ENCODE measurements around the gene PRMT2.
A peak's percentile ranks its signal among the peaks of the same experiment; 100 is the strongest.
"Not testable (repeated sequence)": the region's sequence is repeated elsewhere in the genome, so short reads cannot be mapped to it uniquely, and the experiment has no call there.

PRMT2 gene

GRCh38 chr21:46665566-46665965 is 30.1 kb downstream of the PRMT2 start:
- H3K4me1 ChIP-seq (ENCODE audit: insufficient read depth, insufficient read length): peaks cover 9% of the 10 kb centered on the region
- H3K9ac ChIP-seq (ENCODE audit: insufficient read length, low read depth): no peak overlapping the region
- no peak for TF ChIP-seq ZNF274 (IDR thresholded peaks at IDR 0.05; ENCODE audit: low read depth, low read length)
- TF ChIP-seq YY1 (IDR thresholded peaks at IDR 0.05; ENCODE audit: insufficient read depth, insufficient read length): no peak
- TF ChIP-seq SUZ12 (IDR thresholded peaks at IDR 0.05; ENCODE audit: extremely low read depth, insufficient read depth, insufficient read length): no peak
- no peaks in the 10 kb centered on the region for H3K27me3 ChIP-seq (ENCODE audit: insufficient read depth, insufficient read length)
- H3K36me3 ChIP-seq (ENCODE audit: insufficient read depth, insufficient read length, low read length): peaks cover 37% of the 10 kb centered on the region
- no peak for DNase-seq (ENCODE audit: low read depth, low spot score)
- H3K4me3 ChIP-seq (ENCODE audit: insufficient read length, low read depth): no peak overlapping the region
- H3K9me3 ChIP-seq (ENCODE audit: insufficient read depth, low read length): no peaks in the 10 kb centered on the region

DNA sequence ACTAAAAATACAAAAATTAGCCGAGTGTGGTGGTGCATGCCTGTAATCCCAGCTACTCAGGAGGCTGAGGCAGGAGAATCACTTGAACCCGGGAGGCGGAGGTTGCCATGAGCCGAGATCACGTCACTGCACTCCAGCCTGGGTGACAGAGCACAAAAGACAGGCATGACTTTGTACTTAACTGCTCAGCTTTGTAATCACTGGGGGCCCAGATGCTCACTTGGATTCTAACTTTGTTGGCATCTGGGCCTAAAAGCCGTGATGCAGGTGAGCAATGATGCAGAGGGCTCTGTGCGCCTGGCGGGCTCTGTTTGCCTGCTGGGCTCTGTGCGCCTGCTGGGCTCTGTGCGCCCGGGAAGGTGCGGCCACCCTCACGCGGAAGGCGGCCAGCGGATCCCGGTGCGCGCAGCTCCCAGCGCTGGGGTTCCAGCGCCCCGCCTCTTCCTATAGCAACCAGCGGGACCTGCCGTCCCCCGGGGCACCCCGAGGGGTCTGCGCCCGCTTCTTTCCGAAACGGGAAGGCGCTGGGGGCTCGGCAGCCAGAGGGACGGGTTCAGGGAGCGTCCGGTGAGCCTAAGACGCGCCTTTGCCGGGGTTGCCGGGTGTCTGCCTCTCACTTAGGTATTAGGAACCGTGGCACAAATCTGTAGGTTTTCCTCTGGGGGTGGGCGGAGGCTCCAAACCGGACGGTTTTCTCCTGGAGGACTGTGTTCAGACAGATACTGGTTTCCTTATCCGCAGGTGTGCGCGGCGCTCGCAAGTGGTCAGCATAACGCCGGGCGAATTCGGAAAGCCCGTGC is 31.7 kb downstream of the PRMT2 start:
- H3K9me3 ChIP-seq (ENCODE audit: insufficient read depth, low read length): peaks cover 12% of the 10 kb centered on the region
- H3K4me3 ChIP-seq (ENCODE audit: insufficient read length, low read depth): peak overlapping the region; percentile 88
- peaks cover 32% of the 10 kb centered on the region for H3K36me3 ChIP-seq (ENCODE audit: insufficient read depth, insufficient read length, low read length)
- H3K27me3 ChIP-seq (ENCODE audit: insufficient read depth, insufficient read length): no peaks in the 10 kb centered on the region
- peaks cover 9% of the 10 kb centered on the region for H3K4me1 ChIP-seq (ENCODE audit: insufficient read depth, insufficient read length)
- DNase-seq (ENCODE audit: low read depth, low spot score): peak; percentile 27
- TF ChIP-seq SUZ12 (IDR thresholded peaks at IDR 0.05; ENCODE audit: extremely low read depth, insufficient read depth, insufficient read length): no peak
- TF ChIP-seq YY1 (IDR thresholded peaks at IDR 0.05; ENCODE audit: insufficient read depth, insufficient read length): no peak
- no peak for TF ChIP-seq ZNF274 (IDR thresholded peaks at IDR 0.05; ENCODE audit: low read depth, low read length)
- H3K9ac ChIP-seq (ENCODE audit: insufficient read length, low read depth): peak overlapping the region; percentile 92

DNA sequence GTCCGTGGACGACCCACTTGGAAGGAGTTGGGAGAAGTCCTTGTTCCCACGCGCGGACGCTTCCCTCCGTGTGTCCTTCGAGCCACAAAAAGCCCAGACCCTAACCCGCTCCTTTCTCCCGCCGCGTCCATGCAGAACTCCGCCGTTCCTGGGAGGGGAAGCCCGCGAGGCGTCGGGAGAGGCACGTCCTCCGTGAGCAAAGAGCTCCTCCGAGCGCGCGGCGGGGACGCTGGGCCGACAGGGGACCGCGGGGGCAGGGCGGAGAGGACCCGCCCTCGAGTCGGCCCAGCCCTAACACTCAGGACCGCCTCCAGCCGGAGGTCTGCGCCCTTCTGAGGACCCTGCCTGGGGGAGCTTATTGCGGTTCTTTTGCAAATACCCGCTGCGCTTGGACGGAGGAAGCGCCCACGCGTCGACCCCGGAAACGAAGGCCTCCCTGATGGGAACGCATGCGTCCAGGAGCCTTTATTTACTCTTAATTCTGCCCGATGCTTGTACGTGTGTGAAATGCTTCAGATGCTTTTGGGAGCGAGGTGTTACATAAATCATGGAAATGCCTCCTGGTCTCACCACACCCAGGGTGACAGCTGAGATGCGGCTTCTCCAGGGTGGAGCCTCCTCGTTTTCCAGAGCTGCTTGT is 32.4 kb downstream of the PRMT2 start:
- Histone ChIP-seq H3K4me1 (ENCODE audit: insufficient read depth, insufficient read length) (peaks cover 4% of the 10 kb centered on the region), H3K9ac (ENCODE audit: insufficient read length, low read depth) (peak overlapping the region; percentile 92), H3K4me3 (ENCODE audit: insufficient read length, low read depth) (peak overlapping the region; percentile 88), H3K27me3 (ENCODE audit: insufficient read depth, insufficient read length) (no peaks in the 10 kb centered on the region), H3K36me3 (ENCODE audit: insufficient read depth, insufficient read length, low read length) (peaks cover 25% of the 10 kb centered on the region), H3K9me3 (ENCODE audit: insufficient read depth, low read length) (peaks cover 12% of the 10 kb centered on the region)
- DNase-seq (ENCODE audit: low read depth, low spot score): peak; percentile 46
- TF ChIP-seq YY1 (IDR thresholded peaks at IDR 0.05; ENCODE audit: insufficient read depth, insufficient read length) (no peak), SUZ12 (IDR thresholded peaks at IDR 0.05; ENCODE audit: extremely low read depth, insufficient read depth, insufficient read length) (no peak), ZNF274 (IDR thresholded peaks at IDR 0.05; ENCODE audit: low read depth, low read length) (no peak)

- Histone ChIP-seq H3K4me3 (ENCODE audit: insufficient read length, low read depth) (peak overlapping the region; percentile 88), H3K9me3 (ENCODE audit: insufficient read depth, low read length) (peaks cover 12% of the 10 kb centered on the region), H3K27me3 (ENCODE audit: insufficient read depth, insufficient read length) (no peaks in the 10 kb centered on the region), H3K36me3 (ENCODE audit: insufficient read depth, insufficient read length, low read length) (peaks cover 20% of the 10 kb centered on the region), H3K9ac (ENCODE audit: insufficient read length, low read depth) (peak overlapping the region; percentile 92), H3K4me1 (ENCODE audit: insufficient read depth, insufficient read length) (no peaks in the 10 kb centered on the region)
- no peak for DNase-seq (ENCODE audit: low read depth, low spot score)
- TF ChIP-seq ZNF274 (IDR thresholded peaks at IDR 0.05; ENCODE audit: low read depth, low read length) (no peak), YY1 (IDR thresholded peaks at IDR 0.05; ENCODE audit: insufficient read depth, insufficient read length) (no peak), SUZ12 (IDR thresholded peaks at IDR 0.05; ENCODE audit: extremely low read depth, insufficient read depth, insufficient read length) (no peak)
These were observed 32.9 kb downstream of the PRMT2 start for GRCh38 chr21:46668381-46668780.

DNA sequence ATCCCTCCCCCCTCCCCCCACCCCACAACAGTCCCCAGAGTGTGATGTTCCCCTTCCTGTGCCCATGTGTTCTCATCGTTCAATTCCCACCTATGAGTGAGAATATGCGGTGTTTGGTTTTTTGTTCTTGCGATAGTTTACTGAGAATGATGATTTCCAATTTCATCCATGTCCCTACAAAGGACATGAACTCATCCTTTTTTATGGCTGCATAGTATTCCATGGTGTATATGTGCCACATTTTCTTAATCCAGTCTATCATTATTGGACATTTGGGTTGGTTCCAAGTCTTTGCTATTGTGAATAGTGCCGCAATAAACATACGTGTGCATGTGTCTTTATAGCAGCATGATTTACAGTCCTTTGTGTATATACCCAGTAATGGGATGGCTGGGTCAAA is 33.4 kb downstream of the PRMT2 start:
- DNase-seq (ENCODE audit: low read depth, low spot score); H3K4me1 ChIP-seq (ENCODE audit: insufficient read depth, insufficient read length); H3K27me3 ChIP-seq (ENCODE audit: insufficient read depth, insufficient read length); H3K4me3 ChIP-seq (ENCODE audit: insufficient read length, low read depth); H3K9ac ChIP-seq (ENCODE audit: insufficient read length, low read depth): not testable (repeated sequence)
- peaks cover 12% of the 10 kb centered on the region for H3K9me3 ChIP-seq (ENCODE audit: insufficient read depth, low read length)
- H3K36me3 ChIP-seq (ENCODE audit: insufficient read depth, insufficient read length, low read length): peaks cover 14% of the 10 kb centered on the region

DNA sequence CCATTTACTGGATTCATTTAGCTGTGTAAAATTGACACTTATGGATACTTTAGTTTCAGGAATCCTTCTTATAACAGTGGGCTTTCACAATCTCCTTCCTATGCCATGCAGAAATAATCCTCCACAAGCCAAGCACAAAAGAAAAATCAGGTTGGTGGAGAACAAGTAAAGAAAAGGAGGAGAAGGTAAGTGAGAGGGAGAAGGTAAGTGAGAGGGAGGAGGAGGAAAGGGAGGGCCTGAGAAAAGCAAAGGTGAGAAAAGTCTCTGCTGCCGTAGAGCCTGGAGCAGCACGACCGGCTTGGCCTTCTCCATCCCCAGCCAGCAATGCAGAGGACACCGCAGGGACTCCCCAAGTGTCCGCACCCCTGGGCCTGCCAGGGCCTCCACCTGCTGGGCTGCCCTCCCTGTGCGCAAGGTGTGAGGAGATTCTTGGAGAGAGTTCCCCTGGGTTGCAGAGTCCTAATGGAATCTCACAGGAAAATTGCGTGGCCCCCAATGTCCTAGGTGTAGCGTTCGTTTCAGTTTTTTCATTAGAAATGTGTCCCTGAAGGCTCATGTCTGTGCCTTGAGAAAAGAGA is 39.0 kb downstream of the PRMT2 start:
- Histone ChIP-seq H3K27me3 (ENCODE audit: insufficient read depth, insufficient read length) (no peaks in the 10 kb centered on the region), H3K4me3 (ENCODE audit: insufficient read length, low read depth) (no peak overlapping the region), H3K9ac (ENCODE audit: insufficient read length, low read depth) (no peak overlapping the region), H3K4me1 (ENCODE audit: insufficient read depth, insufficient read length) (no peaks in the 10 kb centered on the region), H3K36me3 (ENCODE audit: insufficient read depth, insufficient read length, low read length) (no peaks in the 10 kb centered on the region), H3K9me3 (ENCODE audit: insufficient read depth, low read length) (peaks cover 12% of the 10 kb centered on the region)
- TF ChIP-seq YY1 (IDR thresholded peaks at IDR 0.05; ENCODE audit: insufficient read depth, insufficient read length): no peak
- TF ChIP-seq ZNF274 (IDR thresholded peaks at IDR 0.05; ENCODE audit: low read depth, low read length): no peak
- no peak for TF ChIP-seq SUZ12 (IDR thresholded peaks at IDR 0.05; ENCODE audit: extremely low read depth, insufficient read depth, insufficient read length)
- no peak for DNase-seq (ENCODE audit: low read depth, low spot score)

GRCh38 chr21:46675595-46676280 is 40.3 kb downstream of the PRMT2 start:
- Histone ChIP-seq H3K27me3 (ENCODE audit: insufficient read depth, insufficient read length) (no peaks in the 10 kb centered on the region), H3K36me3 (ENCODE audit: insufficient read depth, insufficient read length, low read length) (no peaks in the 10 kb centered on the region), H3K9ac (ENCODE audit: insufficient read length, low read depth) (no peak overlapping the region), H3K4me1 (ENCODE audit: insufficient read depth, insufficient read length) (no peaks in the 10 kb centered on the region), H3K9me3 (ENCODE audit: insufficient read depth, low read length) (peaks cover 12% of the 10 kb centered on the region), H3K4me3 (ENCODE audit: insufficient read length, low read depth) (no peak overlapping the region)
- DNase-seq (ENCODE audit: low read depth, low spot score): no peak
- TF ChIP-seq SUZ12 (IDR thresholded peaks at IDR 0.05; ENCODE audit: extremely low read depth, insufficient read depth, insufficient read length) (no peak), ZNF274 (IDR thresholded peaks at IDR 0.05; ENCODE audit: low read depth, low read length) (no peak), YY1 (IDR thresholded peaks at IDR 0.05; ENCODE audit: insufficient read depth, insufficient read length) (no peak)

GRCh38 chr21:46676542-46676941 is 41.1 kb downstream of the PRMT2 start:
- not testable (repeated sequence) for H3K9me3 ChIP-seq (ENCODE audit: insufficient read depth, low read length); H3K36me3 ChIP-seq (ENCODE audit: insufficient read depth, insufficient read length, low read length); H3K4me1 ChIP-seq (ENCODE audit: insufficient read depth, insufficient read length); DNase-seq (ENCODE audit: low read depth, low spot score); H3K9ac ChIP-seq (ENCODE audit: insufficient read length, low read depth); H3K27me3 ChIP-seq (ENCODE audit: insufficient read depth, insufficient read length); H3K4me3 ChIP-seq (ENCODE audit: insufficient read length, low read depth)

DNA sequence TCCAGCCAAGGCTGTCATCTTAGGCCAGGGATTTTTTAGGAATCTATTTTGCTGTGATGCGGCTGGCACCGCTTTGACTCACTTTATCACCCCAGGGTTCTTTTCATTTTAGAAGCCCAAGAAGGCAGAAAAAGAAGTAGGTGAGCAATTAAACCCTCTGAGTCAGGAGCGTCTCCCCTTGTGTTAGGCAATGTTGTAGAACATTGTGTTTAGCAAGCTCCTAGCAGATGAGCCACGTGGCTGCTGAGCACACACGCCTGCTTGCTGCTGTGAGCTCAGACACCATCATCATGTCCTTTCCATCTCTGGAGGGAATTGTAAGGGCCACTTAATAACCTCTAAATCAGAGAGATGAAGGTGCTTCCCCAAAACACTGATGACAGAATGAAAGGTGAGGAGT is 46.1 kb downstream of the PRMT2 start:
- not testable (repeated sequence) for H3K36me3 ChIP-seq (ENCODE audit: insufficient read depth, insufficient read length, low read length); H3K9ac ChIP-seq (ENCODE audit: insufficient read length, low read depth); H3K9me3 ChIP-seq (ENCODE audit: insufficient read depth, low read length); H3K4me1 ChIP-seq (ENCODE audit: insufficient read depth, insufficient read length); H3K27me3 ChIP-seq (ENCODE audit: insufficient read depth, insufficient read length); H3K4me3 ChIP-seq (ENCODE audit: insufficient read length, low read depth); DNase-seq (ENCODE audit: low read depth, low spot score)

DNA sequence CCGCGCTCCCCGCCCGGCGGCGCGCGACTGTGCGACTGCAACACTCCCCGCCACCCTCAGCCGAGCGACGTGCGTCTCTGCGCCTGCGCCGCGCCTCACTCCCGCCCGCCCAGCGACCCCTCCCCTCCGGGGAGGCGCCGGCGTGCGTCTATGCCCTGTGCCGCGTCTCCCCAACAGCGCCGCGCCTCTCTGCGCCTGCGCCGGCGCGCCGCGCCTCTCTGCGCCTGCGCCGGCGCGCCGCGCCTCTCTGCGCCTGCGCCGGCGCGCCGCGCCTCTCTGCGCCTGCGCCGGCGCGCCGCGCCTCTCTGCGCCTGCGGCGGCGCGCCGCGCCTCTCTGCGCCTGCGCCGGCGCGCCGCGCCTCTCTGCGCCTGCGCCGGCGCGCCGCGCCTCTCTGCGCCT is 63.2 kb downstream of the PRMT2 start:
- H3K36me3 ChIP-seq (ENCODE audit: insufficient read depth, insufficient read length, low read length); H3K4me1 ChIP-seq (ENCODE audit: insufficient read depth, insufficient read length); H3K9ac ChIP-seq (ENCODE audit: insufficient read length, low read depth); H3K4me3 ChIP-seq (ENCODE audit: insufficient read length, low read depth); H3K9me3 ChIP-seq (ENCODE audit: insufficient read depth, low read length); DNase-seq (ENCODE audit: low read depth, low spot score); H3K27me3 ChIP-seq (ENCODE audit: insufficient read depth, insufficient read length): not testable (repeated sequence)
